ENCODE data around the gene TMPRSS13. TPM values are rescaled to one million over a fixed set of nuclear protein-coding genes. Genes with fewer than 3 reads are reported as not detected.

TMPRSS13 gene
- total and polyA plus RNA-seq, 9 of the 15 experiments (the other 6 are each of a cell fraction or from before 2014, with no cell fraction given): 0.11 to 0.29 (median 0.15) TPM

- no peaks in the 10 kb centered on the region for H3K27me3 ChIP-seq (ENCODE audit: control insufficient read depth in 2 of 2, insufficient read depth in 2 of 2, low read length in 2 of 2)
- H4K20me1 ChIP-seq (replicated peaks; ENCODE audit: control insufficient read depth, insufficient read depth, low read length): no peaks in the 10 kb centered on the region
- H3K9me1 ChIP-seq (ENCODE audit: control insufficient read depth, insufficient read depth, low read length): no peaks in the 10 kb centered on the region
- no peaks in the 10 kb centered on the region for H3K79me2 ChIP-seq (ENCODE audit: control insufficient read depth, insufficient read depth, low read length)
- POLR2A ChIA-PET: interaction anchor here (1.9 kb wide), 1 partner anchor 18 kb away, joined by 6 read pairs; no protein-coding TSS in a partner anchor
- no peak for FAIRE-seq
- no TSS peak for BruUV-seq (replicated peaks)
- 67% methylated on average over 5 of the region's 5 CpGs for WGBS (ENCODE audit: insufficient coverage, low coverage, missing lambda C conversion rate)
- intact Hi-C loops (cut with micrococcal nuclease): no loop called here
- H3K4me1 ChIP-seq (replicated peaks in 1 of 2; ENCODE audit: control insufficient read depth in 2 of 2, insufficient read depth in 2 of 2, low read length in 2 of 2): peaks cover 22 to 35% of the 10 kb centered on the region in 2 experiments
- CTCF ChIA-PET (ENCODE audit: low intra/inter-chr PET ratio): no interaction called here
- DNase-seq (ENCODE audit: extremely low read depth in 1 of 4, low spot score in 3 of 4): peak in 1 of 4 experiments; percentile 3
- H3K9ac ChIP-seq (ENCODE audit: insufficient read depth in 1 of 2, low read depth in 2 of 2, low read length in 2 of 2): no peak overlapping the region; a peak in 1 of 4 replicates
- no peak for ATAC-seq
- no peak overlapping the region for H3K27ac ChIP-seq (ENCODE audit: extremely low read depth, low read depth, low read length)
- in situ Hi-C loops (cut with MboI): no loop called here
- H3K4me3 ChIP-seq: no peak overlapping the region
- no peaks in the 10 kb centered on the region; the same call in 2 of the 3 replicates for H3K36me3 ChIP-seq (ENCODE audit: control insufficient read depth, insufficient read depth, low read length)
- no peak overlapping the region for H3K4me2 ChIP-seq (ENCODE audit: insufficient read depth, low read length)
- no peaks in the 10 kb centered on the region for H3K9me3 ChIP-seq (replicated peaks; ENCODE audit: control insufficient read depth, insufficient read depth, low read depth, low read length)
- no peak overlapping the region for H2AFZ ChIP-seq (ENCODE audit: low read depth, low read length)
- TF ChIP-seq, protein P1, sequence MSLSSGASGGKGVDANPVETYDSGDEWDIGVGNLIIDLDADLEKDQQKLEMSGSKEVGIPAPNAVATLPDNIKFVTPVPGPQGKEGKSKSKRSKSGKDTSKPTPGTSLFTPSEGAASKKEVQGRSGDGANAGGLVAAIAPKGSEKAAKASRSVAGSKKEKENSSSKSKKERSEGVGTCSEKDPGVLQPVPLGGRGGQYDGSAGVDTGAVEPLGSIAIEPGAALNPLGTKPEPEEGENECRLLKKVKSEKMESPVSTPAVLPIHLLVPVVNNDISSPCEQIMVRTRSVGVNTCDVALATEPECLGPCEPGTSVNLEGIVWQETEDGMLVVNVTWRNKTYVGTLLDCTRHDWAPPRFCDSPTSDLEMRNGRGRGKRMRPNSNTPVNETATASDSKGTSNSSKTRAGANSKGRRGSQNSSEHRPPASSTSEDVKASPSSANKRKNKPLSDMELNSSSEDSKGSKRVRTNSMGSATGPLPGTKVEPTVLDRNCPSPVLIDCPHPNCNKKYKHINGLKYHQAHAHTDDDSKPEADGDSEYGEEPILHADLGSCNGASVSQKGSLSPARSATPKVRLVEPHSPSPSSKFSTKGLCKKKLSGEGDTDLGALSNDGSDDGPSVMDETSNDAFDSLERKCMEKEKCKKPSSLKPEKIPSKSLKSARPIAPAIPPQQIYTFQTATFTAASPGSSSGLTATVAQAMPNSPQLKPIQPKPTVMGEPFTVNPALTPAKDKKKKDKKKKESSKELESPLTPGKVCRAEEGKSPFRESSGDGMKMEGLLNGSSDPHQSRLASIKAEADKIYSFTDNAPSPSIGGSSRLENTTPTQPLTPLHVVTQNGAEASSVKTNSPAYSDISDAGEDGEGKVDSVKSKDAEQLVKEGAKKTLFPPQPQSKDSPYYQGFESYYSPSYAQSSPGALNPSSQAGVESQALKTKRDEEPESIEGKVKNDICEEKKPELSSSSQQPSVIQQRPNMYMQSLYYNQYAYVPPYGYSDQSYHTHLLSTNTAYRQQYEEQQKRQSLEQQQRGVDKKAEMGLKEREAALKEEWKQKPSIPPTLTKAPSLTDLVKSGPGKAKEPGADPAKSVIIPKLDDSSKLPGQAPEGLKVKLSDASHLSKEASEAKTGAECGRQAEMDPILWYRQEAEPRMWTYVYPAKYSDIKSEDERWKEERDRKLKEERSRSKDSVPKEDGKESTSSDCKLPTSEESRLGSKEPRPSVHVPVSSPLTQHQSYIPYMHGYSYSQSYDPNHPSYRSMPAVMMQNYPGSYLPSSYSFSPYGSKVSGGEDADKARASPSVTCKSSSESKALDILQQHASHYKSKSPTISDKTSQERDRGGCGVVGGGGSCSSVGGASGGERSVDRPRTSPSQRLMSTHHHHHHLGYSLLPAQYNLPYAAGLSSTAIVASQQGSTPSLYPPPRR (CRISPR knock-in tag; IDR thresholded peaks at IDR 0.05; ENCODE audit: borderline replicate concordance): no peak
- no peak for TF ChIP-seq NELFE (IDR thresholded peaks at IDR 0.05; ENCODE audit: insufficient read depth, insufficient read length)
- no peak for TF ChIP-seq FUS (optimal IDR thresholded peaks at IDR 0.05; ENCODE audit: low read depth, low read length)
- TF ChIP-seq RBM34 (IDR thresholded peaks at IDR 0.05; ENCODE audit: borderline replicate concordance, insufficient read depth, low read length): no peak
- TF ChIP-seq, protein P2, sequence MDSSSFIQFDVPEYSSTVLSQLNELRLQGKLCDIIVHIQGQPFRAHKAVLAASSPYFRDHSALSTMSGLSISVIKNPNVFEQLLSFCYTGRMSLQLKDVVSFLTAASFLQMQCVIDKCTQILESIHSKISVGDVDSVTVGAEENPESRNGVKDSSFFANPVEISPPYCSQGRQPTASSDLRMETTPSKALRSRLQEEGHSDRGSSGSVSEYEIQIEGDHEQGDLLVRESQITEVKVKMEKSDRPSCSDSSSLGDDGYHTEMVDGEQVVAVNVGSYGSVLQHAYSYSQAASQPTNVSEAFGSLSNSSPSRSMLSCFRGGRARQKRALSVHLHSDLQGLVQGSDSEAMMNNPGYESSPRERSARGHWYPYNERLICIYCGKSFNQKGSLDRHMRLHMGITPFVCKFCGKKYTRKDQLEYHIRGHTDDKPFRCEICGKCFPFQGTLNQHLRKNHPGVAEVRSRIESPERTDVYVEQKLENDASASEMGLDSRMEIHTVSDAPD (CRISPR knock-in tag; IDR thresholded peaks at IDR 0.05): no peak
- no peak for TF ChIP-seq ETS2 (tag; IDR thresholded peaks at IDR 0.05; ENCODE audit: borderline replicate concordance, poor library complexity, severe bottlenecking)
- TF ChIP-seq RBM17 (IDR thresholded peaks at IDR 0.05; ENCODE audit: borderline replicate concordance, low read depth, low read length): no peak
- TF ChIP-seq ZNF75A (CRISPR knock-in tag; IDR thresholded peaks at IDR 0.05): no peak
- no peak for TF ChIP-seq BRF1 (IDR thresholded peaks at IDR 0.05; ENCODE audit: borderline replicate concordance, extremely low read depth, insufficient read length)
- TF ChIP-seq, protein P3, sequence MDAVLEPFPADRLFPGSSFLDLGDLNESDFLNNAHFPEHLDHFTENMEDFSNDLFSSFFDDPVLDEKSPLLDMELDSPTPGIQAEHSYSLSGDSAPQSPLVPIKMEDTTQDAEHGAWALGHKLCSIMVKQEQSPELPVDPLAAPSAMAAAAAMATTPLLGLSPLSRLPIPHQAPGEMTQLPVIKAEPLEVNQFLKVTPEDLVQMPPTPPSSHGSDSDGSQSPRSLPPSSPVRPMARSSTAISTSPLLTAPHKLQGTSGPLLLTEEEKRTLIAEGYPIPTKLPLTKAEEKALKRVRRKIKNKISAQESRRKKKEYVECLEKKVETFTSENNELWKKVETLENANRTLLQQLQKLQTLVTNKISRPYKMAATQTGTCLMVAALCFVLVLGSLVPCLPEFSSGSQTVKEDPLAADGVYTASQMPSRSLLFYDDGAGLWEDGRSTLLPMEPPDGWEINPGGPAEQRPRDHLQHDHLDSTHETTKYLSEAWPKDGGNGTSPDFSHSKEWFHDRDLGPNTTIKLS (IDR thresholded peaks at IDR 0.05; ENCODE audit: borderline replicate concordance, low read depth): no peak
- TF ChIP-seq HSF4 (CRISPR knock-in tag; IDR thresholded peaks at IDR 0.05; ENCODE audit: borderline replicate concordance): no peak
- no peak for TF ChIP-seq ZFP91 (CRISPR knock-in tag; IDR thresholded peaks at IDR 0.05)
- no peak for TF ChIP-seq CHCHD3 (CRISPR knock-in tag; IDR thresholded peaks at IDR 0.05)
Observed at GRCh38 chr11:117977029-117977428, 47.8 kb upstream of the TMPRSS13 start.

Measured in K562 (cell line).